Testis (tissue), 2 donors: ENCODE measurements around the gene TTLL1.

Source experiments
- POLR2A ChIP-seq: fragments of 450-650 bp; IDR thresholded peaks from one replicate; pipeline ENCODE4 v1.6.1; 2017; ENCODE audit warnings: antibody characterized with exemption, mild to moderate bottlenecking, moderate library complexity
- TF ChIP-seq, protein P1 (sequence below), 3 experiments: fragments of 450-650 bp in 2 of 3; fragments of 200-600 bp in 1 of 3; sonication (generic) in 1 of 3; IDR thresholded peaks; one replicate each; pipeline ENCODE4 v1.5.1; 2016 to 2019; ENCODE audit warnings: antibody characterized with exemption in 3 of 3, mild to moderate bottlenecking in 2 of 3, moderate library complexity in 1 of 3

DNA sequence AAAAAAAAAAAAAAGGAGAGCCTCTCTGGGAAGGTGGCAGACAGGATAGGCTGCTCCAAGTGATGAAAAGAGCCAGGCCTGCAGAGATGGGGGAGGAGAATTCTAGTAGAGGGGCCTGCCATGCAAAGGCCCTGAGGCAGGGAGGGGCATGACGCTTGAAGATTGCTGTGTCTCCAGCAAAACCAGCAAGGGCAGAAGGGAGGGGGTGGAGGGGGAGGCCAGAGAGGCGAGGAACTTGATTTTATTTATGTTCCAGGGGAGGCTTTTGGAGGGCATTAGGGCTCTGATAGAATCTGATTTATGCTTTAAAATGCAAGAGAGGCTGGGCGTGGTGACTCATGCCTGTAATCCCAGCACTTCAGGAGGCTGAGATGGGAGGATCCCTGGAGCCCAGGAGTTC, 57.6 kb downstream of the TTLL1 start:
- TF ChIP-seq POLR2A: no peak
- TF ChIP-seq, protein P1, sequence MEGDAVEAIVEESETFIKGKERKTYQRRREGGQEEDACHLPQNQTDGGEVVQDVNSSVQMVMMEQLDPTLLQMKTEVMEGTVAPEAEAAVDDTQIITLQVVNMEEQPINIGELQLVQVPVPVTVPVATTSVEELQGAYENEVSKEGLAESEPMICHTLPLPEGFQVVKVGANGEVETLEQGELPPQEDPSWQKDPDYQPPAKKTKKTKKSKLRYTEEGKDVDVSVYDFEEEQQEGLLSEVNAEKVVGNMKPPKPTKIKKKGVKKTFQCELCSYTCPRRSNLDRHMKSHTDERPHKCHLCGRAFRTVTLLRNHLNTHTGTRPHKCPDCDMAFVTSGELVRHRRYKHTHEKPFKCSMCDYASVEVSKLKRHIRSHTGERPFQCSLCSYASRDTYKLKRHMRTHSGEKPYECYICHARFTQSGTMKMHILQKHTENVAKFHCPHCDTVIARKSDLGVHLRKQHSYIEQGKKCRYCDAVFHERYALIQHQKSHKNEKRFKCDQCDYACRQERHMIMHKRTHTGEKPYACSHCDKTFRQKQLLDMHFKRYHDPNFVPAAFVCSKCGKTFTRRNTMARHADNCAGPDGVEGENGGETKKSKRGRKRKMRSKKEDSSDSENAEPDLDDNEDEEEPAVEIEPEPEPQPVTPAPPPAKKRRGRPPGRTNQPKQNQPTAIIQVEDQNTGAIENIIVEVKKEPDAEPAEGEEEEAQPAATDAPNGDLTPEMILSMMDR (IDR thresholded peaks at IDR 0.05): no peak
